Fibroblast of mammary gland (primary cell): ENCODE data around the gene ZBTB7C.
A peak's percentile ranks its signal among the peaks of the same experiment; 100 is the strongest.

Experiments used
- DNase-seq: peaks from one replicate; pipeline ENCODE4 v3.0.0-alpha.2; 2010; ENCODE audit warnings: low read depth
- H3K4me3 ChIP-seq: 2 replicates; pipeline ENCODE4 v1.5.1; 2011; ENCODE audit warnings: low read depth, mild to moderate bottlenecking, low read length, moderate library complexity; ENCODE audit not compliant: control insufficient read depth
- TF ChIP-seq, protein P1 (sequence below): conservative IDR thresholded peaks from 2 replicates; pipeline ENCODE4 v1.5.1; 2011; ENCODE audit warnings: low read depth, low read length, inconsistent platforms; ENCODE audit not compliant: control insufficient read depth, insufficient read depth

Gene ZBTB7C

DNA sequence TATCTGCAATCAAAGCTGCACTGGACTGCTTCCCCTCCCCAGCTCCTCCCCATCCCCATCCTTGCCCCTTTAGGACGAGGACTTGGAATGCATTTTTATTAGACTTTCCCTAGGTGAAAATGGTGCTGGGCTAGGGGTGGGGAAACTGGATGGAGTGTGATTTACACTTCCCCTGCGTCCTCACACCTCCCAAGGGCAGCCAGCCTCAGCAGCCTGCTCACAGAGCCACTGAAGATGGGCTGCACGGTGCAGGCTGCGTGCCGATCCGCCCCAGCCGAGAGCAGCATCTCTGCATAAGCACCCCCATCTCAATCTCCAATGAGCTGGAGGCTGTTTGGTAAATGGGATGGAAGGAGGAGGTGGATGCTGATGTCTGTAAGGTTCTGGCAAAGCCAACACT lies 87.6 kb downstream of the ZBTB7C start:
- no peak overlapping the region for H3K4me3 ChIP-seq
- no peak for DNase-seq
- TF ChIP-seq, protein P1, sequence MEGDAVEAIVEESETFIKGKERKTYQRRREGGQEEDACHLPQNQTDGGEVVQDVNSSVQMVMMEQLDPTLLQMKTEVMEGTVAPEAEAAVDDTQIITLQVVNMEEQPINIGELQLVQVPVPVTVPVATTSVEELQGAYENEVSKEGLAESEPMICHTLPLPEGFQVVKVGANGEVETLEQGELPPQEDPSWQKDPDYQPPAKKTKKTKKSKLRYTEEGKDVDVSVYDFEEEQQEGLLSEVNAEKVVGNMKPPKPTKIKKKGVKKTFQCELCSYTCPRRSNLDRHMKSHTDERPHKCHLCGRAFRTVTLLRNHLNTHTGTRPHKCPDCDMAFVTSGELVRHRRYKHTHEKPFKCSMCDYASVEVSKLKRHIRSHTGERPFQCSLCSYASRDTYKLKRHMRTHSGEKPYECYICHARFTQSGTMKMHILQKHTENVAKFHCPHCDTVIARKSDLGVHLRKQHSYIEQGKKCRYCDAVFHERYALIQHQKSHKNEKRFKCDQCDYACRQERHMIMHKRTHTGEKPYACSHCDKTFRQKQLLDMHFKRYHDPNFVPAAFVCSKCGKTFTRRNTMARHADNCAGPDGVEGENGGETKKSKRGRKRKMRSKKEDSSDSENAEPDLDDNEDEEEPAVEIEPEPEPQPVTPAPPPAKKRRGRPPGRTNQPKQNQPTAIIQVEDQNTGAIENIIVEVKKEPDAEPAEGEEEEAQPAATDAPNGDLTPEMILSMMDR, result no peak

DNA sequence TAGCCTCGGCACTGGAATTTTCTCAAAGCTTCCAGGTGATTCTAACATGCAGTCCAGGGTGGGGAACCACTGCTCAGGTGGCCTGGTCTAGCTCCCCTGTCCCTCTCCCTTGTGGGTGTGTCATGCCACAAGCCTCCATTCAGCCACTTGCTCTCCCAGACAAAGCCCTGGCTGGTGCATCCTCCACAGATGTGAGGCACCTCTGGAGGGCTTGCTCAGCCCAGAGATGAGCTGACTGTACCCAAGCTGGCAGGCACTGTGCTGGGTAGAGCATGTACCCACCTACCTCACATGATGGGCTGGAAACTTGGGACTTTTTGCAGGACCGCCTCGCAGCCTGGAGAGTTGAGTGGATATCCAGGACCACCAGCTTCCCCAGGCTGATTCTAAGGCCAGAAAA lies 88.1 kb downstream of the ZBTB7C start:
- TF ChIP-seq, protein P1, result no peak
- H3K4me3 ChIP-seq, result no peak overlapping the region

DNA sequence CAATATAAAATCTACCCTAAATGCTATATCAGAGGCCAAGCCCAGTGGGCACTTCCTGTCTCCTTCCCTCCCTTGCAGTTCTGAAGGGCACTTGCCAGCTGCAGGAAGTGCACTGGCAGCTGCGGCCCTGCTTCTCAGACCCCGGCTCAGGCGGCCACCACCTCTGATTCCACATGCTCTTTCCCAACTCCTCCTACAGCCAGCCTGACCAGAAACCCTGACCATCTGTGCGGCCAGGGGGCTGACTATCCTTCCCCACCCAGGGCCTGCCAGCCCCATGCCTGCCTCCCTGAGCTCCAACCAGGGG lies 88.6 kb downstream of the ZBTB7C start:
- no peak overlapping the region for H3K4me3 ChIP-seq
- TF ChIP-seq, protein P1, result no peak
- DNase-seq, result no peak

More for the DNA sequence above, 88.1 kb downstream of the ZBTB7C start:
- no peak for DNase-seq

- DNase-seq, result peak; percentile 16
- no peak overlapping the region for H3K4me3 ChIP-seq
- TF ChIP-seq, protein P1, result no peak
Measured at GRCh38 chr18:48319801-48320638, 89.2 kb downstream of the ZBTB7C start.

DNA sequence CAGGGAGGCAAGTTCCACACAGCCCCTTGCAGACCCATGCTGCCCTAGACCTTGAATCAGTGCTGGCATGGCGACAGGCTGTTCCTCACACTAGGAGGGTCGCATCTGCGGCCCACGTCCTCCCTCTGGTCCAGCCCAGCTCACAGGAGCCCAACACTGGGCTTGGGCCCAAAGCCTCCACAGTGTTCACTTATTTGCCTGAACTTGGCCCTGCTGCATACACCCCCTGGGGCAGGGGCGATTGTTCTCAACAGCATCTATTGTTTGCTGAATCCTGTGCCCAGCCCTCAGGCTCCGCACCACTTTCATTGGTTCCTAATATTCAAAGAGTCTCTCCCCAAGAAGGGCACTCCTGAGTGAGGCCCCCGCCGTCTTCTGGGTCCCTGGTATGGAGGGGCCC lies 90.7 kb downstream of the ZBTB7C start:
- no peak for DNase-seq
- H3K4me3 ChIP-seq, result no peak overlapping the region
- TF ChIP-seq, protein P1, result no peak

DNA sequence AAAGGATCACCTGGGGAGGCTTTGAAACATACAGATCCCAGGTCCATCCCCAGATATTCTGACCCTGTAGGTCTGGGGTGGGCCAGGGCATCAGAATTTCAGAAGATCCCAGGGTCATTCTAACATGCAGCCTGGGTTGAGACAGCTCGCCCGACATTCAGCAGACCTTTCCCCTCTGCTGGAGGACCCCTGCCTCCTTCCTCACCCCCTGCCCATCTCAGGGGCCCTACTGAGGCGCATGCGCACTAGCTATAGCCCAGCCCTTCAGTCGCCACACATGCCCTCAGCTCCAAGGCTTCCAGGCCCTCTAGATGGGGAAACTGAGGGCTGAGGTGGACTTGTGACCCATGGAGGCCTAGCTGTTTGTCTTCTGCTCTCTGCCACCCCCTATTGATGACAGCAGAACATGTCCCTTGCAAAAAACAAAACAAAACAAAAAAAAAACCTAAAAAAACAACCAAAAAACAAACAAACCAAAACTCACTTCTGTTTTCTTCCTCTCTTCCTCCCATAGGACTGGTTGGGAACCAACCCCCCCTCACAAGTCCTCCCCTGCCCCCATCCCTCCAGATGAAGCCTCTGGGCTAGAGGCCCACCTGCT lies 91.3 kb downstream of the ZBTB7C start:
- TF ChIP-seq, protein P1, result peak; percentile 20

More for the DNA sequence above, 91.3 kb downstream of the ZBTB7C start:
- H3K4me3 ChIP-seq, result no peak overlapping the region
- no peak for DNase-seq
